Medulla oblongata (tissue), 1 donor: ENCODE measurements around the gene CHEK2.
"Not testable (repeated sequence)": the region's sequence is repeated elsewhere in the genome, so short reads cannot be mapped to it uniquely, and the experiment has no call there.

Experiments used
- DNase-seq: peaks from one replicate; pipeline ENCODE4 v3.0.0-alpha.2; 2015; ENCODE audit errors: extremely low spot score

The CHEK2 gene

DNA sequence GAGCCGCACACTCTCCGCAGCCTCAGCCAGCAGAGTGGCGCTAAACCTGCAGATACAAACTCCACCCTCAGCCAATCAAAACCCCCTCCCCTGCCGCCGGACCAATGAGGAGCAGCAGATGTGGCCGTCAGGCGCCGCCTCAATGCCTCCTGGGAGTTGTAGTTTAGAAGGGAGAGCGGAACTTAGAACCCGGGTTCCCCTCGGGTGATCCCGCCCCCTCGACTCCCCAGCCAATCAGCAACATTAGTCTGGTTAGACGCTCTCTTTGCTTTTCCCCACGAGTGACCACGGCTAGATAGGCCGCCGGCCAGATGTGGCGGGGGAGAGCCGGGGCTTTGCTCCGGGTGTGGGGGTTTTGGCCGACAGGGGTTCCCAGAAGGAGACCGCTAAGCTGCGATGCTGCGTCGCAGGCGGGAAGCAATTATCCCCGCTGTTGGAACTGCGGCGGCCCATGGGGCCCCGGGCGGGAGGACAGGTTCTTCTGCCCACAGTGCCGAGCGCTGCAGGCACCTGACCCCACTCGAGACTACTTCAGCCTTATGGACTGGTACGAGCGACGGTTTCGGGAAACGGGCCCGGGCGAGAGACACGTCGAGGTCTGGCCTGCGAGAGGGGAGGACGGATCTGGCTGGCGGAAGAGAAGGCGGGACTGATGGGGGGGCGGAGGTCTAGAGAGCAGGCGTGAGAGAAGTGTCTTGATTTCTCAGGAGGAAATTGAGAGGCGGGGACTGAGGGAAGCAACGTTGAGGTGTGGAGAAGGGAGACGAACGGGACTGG is at the start of gene CHEK2, which contains the start of gene HSCB:
TSS of gene CHEK2 (minus strand) at position 36 of the 777 bp plus-strand sequence. CDS start 7,099 bp downstream, outside the sequence.
TSS of gene HSCB (plus strand) at position 255 of the 777 bp plus-strand sequence. CDS start at position 312, 57 bp downstream.
- peak; percentile 99 for DNase-seq

GRCh38 chr22:28791124-28791523 is 49.5 kb upstream of the CHEK2 start:
- DNase-seq: no peak

DNA sequence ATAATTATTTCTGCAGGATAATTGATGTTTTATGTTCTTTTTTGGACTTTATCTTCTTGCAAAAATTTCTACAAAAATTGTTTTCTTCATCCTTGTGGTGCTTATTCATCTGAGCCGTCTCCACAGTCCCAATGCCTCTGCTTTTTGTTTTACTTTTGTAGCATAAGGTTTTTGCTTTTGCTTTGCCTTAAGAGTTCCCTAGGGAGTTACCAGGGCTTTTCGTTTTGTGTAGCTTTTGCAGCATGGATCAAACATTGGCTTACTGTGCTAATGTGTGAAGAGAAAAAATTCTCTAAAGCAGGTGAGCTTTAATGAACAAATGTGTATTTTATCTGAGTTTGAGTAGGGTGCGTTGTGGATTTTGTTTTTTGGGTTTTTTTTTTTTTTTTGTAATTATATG is 47.0 kb upstream of the CHEK2 start:
- no peak for DNase-seq

DNA sequence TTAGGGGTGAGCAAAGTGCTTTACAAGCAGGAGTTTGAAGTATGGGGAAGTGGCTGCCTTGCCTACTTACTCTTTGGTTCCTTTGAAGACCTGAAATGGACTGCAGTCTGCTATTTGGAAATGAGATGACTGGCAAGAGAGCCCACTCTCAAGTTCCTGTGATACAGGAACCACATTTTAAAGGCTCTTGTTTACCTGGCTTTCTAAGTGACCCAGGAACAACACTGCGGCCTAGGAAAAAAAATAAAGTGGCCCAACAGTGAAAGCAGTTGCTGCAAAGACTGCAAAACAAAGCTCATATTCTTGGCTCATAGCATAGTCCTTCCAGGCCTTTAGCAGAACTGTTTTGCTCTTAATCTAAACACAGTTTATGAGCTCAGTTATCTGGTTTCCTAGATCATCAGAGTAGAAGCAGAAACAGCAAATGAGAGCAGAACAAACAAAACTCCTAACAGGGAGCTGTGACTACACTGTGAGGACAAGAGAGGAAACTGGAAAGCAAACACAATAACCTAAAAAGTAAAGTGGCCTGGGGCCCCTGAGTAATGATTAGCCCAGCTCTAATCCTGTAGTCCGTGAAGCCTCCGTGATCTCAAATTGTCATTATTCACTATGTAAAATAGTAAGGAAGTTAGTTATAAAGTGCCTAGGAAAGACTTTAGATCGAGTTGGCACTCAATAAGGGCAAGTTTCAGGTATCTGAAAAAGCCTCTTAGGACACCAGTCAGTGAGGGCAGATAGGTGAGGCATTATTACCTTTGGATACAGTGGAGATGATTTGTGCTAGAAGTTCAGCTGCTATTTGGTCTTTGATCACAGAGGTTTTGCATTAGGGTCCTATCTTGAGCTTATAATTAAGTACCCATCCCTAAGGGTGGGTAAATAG is 42.4 kb upstream of the CHEK2 start:
- DNase-seq: no peak

GRCh38 chr22:28780296-28780695 is 38.7 kb upstream of the CHEK2 start:
- DNase-seq: no peak

- DNase-seq: no peak
These were observed 38.2 kb upstream of the CHEK2 start for GRCh38 chr22:28779833-28780232.

DNA sequence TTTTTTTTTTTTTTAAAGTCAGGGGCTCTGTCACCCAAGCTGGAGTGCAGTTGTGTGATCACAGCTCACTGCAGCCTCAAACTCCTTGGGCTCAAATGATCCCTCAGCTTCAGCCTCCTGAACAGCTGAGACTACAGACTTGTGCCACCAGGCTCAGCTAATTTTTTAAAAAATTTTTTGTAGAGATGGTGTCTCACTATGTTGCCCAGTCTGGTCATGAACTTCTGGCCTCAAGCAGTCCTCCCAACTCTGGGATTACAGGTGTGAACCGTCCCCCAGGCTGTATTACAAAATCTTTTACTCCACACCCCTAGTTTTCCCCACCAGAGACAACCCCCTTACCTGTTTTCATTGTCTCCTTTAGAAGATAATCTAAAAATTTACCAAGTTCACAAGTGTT is 32.8 kb upstream of the CHEK2 start:
- no peak for DNase-seq

DNA sequence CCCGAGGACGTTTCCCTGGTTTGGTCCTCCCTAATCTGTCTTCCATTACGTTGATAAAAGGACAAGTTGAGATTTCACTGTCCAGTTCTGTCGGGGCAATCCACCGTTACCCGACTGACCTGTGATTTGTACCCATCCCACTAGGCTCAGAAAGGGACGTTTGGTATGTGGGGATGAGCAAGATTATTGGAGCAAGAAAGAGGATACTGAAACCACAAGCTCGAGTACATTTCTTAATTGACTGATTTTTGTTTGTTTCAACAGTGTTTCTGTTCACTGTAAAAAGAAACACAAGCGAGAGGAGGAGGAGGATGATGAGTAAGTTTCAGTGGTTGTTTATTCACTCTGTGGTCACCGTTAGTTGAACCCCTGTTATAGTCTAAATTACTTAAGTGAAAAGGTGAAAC is 31.8 kb upstream of the CHEK2 start:
- no peak for DNase-seq

DNA sequence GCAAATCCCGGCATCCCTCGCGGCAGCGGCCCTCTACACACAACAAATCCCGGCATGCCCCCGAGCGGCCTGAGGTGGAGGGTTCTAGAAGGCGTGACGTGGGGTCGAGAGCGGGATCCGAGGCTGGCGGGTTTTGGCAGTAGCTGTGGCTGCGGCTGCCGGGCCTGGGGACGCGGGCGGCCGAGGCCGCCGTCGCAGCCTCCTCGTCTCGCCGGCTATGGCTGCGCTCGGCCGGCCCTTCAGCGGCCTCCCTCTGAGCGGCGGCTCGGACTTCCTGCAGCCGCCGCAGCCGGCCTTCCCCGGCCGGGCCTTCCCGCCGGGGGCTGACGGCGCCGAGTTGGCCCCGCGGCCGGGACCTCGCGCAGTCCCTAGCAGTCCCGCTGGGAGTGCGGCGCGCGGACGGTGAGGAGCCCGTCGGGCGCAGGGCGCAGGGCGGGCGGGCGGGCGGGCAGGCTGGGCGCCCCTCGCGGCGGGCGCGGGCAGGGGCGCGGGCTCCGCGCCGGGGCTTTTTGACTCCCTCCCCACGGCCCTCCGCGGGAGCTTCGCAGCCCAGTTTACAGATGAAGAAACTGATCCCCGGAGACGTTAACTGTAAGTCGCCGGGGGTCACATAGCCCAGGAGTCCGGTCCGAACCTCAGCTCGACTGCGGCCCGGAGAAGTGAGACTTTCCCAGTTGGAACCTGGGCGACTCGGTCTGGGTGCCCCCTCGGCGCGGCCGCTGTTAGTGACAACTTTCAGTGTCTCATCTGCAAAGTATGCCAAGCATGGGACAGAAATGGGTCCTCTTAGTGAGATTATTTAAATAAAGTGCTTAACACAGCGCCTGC is 31.2 kb upstream of the CHEK2 start, which contains the start of gene CCDC117:
TSS of gene CCDC117 (plus strand) at position 63 of the 828 bp plus-strand sequence. CDS start at position 218, 155 bp downstream.
- DNase-seq: peak; percentile 98

- no peak for DNase-seq
These were observed 29.7 kb upstream of the CHEK2 start for GRCh38 chr22:28771195-28771791.

DNA sequence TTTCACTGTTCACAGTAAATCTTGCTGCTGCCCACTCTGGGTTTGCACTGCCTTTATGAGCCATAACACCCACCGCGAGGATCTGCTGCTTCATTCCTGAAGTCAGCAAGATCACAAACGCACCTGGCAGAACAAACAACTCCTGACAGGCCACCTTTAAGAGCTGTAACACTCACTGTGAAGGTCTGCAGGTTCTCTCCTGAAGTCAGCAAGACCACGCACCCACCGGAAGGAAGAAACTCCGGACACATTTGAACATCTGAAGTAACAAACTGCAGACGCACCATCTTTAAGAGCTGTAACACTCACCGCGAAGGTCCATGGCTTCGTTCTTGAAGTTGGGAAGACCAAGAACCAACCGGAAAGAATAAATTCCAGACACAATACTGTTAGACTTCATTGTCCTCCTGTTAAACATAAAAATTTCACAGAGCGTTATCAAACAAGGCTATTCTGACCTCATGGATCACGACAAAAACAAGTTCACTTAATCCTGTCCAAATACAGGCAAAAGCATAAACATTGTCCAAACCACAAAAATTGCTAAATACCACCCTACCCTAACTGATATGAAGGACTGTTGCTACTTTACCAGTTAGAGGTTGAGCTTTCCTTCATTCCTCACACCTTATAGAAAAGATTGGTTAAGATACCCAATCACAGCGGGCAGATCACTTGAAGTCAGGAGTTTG is 27.9 kb upstream of the CHEK2 start:
- no peak for DNase-seq

- no peak for DNase-seq
These were observed 27.2 kb upstream of the CHEK2 start for GRCh38 chr22:28768701-28769393.

- no peak for DNase-seq
These were observed 25.0 kb upstream of the CHEK2 start for GRCh38 chr22:28766628-28767027.

- DNase-seq: not testable (repeated sequence)
These were observed 20.4 kb upstream of the CHEK2 start for GRCh38 chr22:28762000-28762399.

DNA sequence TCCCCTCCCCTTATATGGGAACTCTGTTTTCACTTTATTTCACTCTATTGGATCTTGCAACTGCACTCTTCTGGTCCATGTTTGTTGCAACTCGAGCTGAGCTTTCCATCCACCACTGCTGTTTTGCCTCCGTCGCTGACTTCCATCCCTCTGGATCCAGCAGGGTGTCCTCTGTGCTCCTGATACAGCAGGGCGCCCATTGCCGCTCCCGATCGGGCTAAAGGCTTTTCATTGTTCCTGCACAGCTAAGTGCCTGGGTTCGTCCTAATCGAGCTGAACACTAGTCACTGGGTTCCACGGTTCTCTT is 19.8 kb upstream of the CHEK2 start:
- no peak for DNase-seq

DNA sequence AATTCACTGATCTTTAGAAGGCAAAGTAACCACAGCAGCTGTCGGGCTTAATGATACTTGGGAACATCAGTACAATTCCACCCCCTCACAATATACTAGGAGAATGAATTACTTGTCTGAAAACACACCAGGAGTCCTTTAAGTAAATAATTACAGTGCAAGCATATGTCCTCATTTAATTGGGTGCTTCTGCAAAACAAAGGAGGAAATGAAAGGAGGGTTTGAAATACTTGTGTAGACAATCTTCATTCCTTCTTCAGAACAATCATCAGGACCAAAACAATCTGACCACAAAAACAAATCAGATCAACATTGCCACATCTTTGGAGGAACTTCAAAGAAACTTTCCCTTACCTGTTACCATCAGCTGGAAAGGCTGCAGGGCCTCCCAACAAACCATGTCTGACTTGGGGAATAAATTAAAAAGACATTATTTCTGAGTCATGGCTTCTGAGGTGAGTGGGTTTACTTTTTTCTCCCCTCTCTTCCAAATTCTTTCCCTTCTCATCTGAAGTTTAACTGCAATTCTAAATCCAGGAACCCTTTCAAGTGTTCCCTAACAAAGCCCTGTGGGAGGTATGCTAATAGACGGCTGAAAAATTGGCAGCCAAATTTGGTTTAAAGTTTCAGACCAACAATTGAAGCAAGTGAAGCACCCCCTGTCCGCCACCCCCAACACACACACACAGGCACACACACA is 18.4 kb upstream of the CHEK2 start:
- DNase-seq: peak; percentile 20

DNA sequence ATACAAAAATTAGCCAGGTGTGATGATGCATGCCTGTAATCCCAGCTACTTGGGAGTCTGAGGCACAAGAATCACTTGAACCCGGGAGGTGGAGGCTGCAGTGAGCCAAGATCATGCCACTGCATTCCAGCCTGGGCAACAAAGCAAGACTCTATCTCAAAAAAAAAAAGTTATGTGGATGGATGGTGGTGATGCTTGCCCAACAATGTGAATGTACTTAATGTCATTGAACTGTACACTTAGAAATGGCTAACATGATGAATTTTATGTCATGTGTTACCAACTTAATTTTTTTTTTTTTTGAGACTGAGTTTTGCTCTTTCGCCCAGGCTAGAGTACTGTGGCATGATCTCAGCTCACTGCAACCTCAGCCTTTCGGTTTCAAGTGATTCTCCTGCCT is 12.9 kb upstream of the CHEK2 start:
- not testable (repeated sequence) for DNase-seq

DNA sequence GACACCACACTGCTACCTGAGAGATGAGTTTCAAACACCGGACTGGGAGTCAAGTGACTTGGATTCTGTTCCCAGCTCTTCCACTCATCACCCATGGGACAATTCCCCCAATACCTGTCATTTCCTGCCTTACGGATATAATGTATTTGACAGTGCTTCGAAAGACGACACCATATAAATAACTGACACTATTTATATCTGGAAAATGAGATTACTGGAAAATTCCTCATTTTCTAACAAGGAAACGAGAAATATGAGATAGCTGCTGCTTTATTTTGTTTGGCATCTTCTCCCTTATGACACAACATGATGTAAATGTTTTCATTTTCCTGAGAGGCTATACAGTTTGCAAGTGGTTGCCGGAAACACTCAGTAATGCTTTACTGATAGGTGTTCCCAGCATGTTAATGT is 8.9 kb upstream of the CHEK2 start:
- DNase-seq: no peak

DNA sequence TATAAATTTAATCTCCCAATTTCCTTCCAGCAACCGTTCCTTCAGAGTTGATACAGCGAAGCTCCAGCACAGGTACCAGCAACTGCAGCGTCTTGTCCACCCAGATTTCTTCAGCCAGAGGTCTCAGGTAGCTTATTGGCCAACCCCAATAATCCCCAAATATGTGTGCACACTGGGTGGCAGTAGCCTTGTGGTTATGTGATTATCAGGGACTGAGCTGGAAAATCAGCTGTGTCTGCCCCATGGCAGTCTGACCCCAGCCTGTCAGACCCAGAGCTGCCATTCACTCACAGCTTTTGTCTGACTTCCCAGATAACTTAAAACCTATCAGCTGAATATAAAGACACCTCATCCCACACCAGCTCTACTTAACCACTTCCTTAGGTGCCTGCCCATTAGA is 2.2 kb upstream of the CHEK2 start:
- DNase-seq: no peak

DNA sequence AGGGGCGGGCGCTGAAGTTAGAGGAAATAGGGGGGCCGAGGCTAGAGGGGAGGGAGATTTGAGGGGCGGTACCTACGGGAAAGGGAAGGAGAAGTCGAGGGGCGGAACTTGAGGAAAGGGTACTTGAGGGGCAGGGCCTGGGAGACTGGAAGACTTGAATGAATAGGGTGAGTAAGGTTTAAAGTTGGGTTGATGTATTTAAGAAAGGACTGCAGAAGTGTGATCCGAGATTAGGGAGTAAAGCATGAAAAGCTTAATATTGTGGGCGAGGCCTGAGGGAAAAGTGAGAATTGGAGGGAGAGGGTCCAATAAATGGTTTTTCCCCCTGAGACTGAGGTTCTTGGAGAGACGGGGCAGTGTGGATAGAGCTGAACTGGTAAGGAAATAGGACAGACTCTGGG is 942 bp upstream of the CHEK2 start:
- DNase-seq: no peak
